Karpas-422 (cell line): ENCODE data around the gene DGAT2. TPM values are rescaled to one million over a fixed set of nuclear protein-coding genes. Genes with fewer than 3 reads are reported as not detected.
A peak's percentile ranks its signal among the peaks of the same experiment; 100 is the strongest.

Source experiments
- DNase-seq: peaks from one replicate; pipeline ENCODE4 v3.0.0-alpha.2; 2015
- H2AFZ ChIP-seq: fragments of 200-600 bp; sonication (generic); 2 replicates; pipeline ENCODE4 v1.6.1; 2014; ENCODE audit warnings: antibody characterized with exemption, low read length, mixed read lengths
- H3K27ac ChIP-seq: fragments of 200-600 bp; sonication (generic); 2 replicates; pipeline ENCODE4 v1.5.1; 2014; ENCODE audit warnings: mild to moderate bottlenecking, low read length, moderate library complexity
- H3K27me3 ChIP-seq: fragments of 200-600 bp; sonication (generic); 2 replicates; pipeline ENCODE4 v1.6.1; 2014; ENCODE audit warnings: low read length, mixed read lengths
- H3K36me3 ChIP-seq: fragments of 200-600 bp; sonication (generic); 2 replicates; pipeline ENCODE4 v1.6.1; 2014; ENCODE audit warnings: low read length, mixed read lengths; ENCODE audit not compliant: insufficient read depth
- H3K4me1 ChIP-seq: fragments of 200-600 bp; sonication (generic); 2 replicates; pipeline ENCODE4 v1.6.1; 2014; ENCODE audit warnings: mild to moderate bottlenecking, low read length, mixed read lengths
- H3K4me2 ChIP-seq: fragments of 200-600 bp; sonication (generic); 2 replicates; pipeline ENCODE4 v1.6.1; 2014; ENCODE audit warnings: low read length, low read depth, mild to moderate bottlenecking; ENCODE audit not compliant: poor library complexity, severe bottlenecking
- H3K4me3 ChIP-seq: fragments of 200-600 bp; sonication (generic); 2 replicates; pipeline ENCODE4 v1.5.1; 2014; ENCODE audit warnings: mild to moderate bottlenecking, antibody characterized with exemption, low read length, mixed read lengths
- H3K79me2 ChIP-seq: fragments of 200-600 bp; sonication (generic); 2 replicates; pipeline ENCODE4 v1.6.1; 2014; ENCODE audit warnings: mild to moderate bottlenecking, low read length, mixed read lengths
- H3K9ac ChIP-seq: fragments of 200-600 bp; sonication (generic); 2 replicates; pipeline ENCODE4 v1.6.0; 2014; ENCODE audit warnings: low read length
- H3K9me2 ChIP-seq: fragments of 200-600 bp; sonication (generic), shearing (Covaris generic); replicated peaks from 2 replicates; pipeline ENCODE4 v1.6.0; 2014; ENCODE audit warnings: mild to moderate bottlenecking, low read length, moderate library complexity; ENCODE audit not compliant: insufficient read depth
- H3K9me3 ChIP-seq: fragments of 300-700, 200-600 bp; sonication (generic); 2 replicates; pipeline ENCODE4 v1.6.1; 2014; ENCODE audit warnings: low read length, mixed read lengths
- H4K20me1 ChIP-seq: fragments of 200-600 bp; sonication (generic); 2 replicates; pipeline ENCODE4 v1.6.1; 2014; ENCODE audit warnings: mild to moderate bottlenecking, antibody characterized with exemption, low read length, low read depth; ENCODE audit not compliant: insufficient read depth
- total RNA-seq: library from RNA; depleted of rRNA; stranded (reverse); fragments of >200 nt; shearing (Covaris generic); gene quantifications from 2 replicates; pipeline ENCODE4 v1.2.3, GENCODE V29; 2014; ENCODE audit warnings: low replicate concordance

DGAT2 gene
- total RNA-seq, 1 experiment from 2014 or later, result 1.9 TPM

GRCh38 chr11:75823946-75824345 lies 55.4 kb downstream of the DGAT2 start:
- Histone ChIP-seq H2AFZ (no peak overlapping the region), H3K9me3 (no peaks in the 10 kb centered on the region), H3K79me2 (peaks cover 94% of the 10 kb centered on the region), H4K20me1 (peaks cover 1% of the 10 kb centered on the region; the same call in 1 of the 2 replicates), H3K9ac (peak overlapping the region; percentile 61), H3K27me3 (no peaks in the 10 kb centered on the region), H3K4me3 (peak overlapping the region; percentile 58), H3K4me1 (peaks cover 62% of the 10 kb centered on the region), H3K4me2 (peak overlapping the region; percentile 98), H3K27ac (peak overlapping the region; percentile 100), H3K36me3 (peaks cover 17% of the 10 kb centered on the region; the same call in 1 of the 2 replicates), H3K9me2 (no peaks in the 10 kb centered on the region)
- DNase-seq, result peak; percentile 60

GRCh38 chr11:75826461-75827230 lies 58.1 kb downstream of the DGAT2 start:
- Histone ChIP-seq H3K27ac (peak overlapping the region; percentile 60), H3K4me2 (no peak overlapping the region), H2AFZ (no peak overlapping the region), H3K9me2 (no peaks in the 10 kb centered on the region), H3K9ac (no peak overlapping the region), H3K4me1 (peaks cover 52% of the 10 kb centered on the region), H3K27me3 (no peaks in the 10 kb centered on the region), H3K4me3 (no peak overlapping the region), H4K20me1 (peaks cover 8% of the 10 kb centered on the region), H3K36me3 (peaks cover 35% of the 10 kb centered on the region; the same call in 1 of the 2 replicates), H3K79me2 (peaks cover 94% of the 10 kb centered on the region), H3K9me3 (no peaks in the 10 kb centered on the region)
- no peak for DNase-seq

DNA sequence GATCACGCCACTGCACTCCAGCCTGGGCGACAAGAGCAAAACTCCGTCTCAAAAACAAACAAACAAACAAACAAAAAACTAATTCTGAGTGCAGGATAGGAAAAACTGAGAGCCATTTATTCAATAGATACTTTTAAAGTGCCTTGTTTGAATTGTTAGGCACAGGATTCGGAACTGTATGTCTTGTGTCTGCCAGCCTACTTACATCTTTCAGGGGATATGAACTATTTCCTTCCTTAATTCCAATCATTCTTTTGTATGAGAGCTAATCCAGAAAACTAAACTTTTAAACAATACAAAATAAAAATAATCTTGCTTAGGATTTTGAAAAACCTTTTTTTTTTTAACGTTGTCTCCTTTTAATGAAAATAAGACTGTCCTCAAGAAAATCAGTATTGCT lies 59.0 kb downstream of the DGAT2 start:
- 0 out of 2 replicates have a peak overlapping the region, but pooled peaks have one; percentile 20 for H3K27ac ChIP-seq

GRCh38 chr11:75831915-75832502 lies 63.4 kb downstream of the DGAT2 start:
- no peaks in the 10 kb centered on the region for H3K9me2 ChIP-seq
- H3K27ac ChIP-seq, result peak overlapping the region; percentile 5; the same call in 1 of the 2 replicates
- no peaks in the 10 kb centered on the region for H3K9me3 ChIP-seq
- H3K79me2 ChIP-seq, result peaks cover 97% of the 10 kb centered on the region
- H3K4me1 ChIP-seq, result peaks cover 33% of the 10 kb centered on the region
- H3K9ac ChIP-seq, result no peak overlapping the region
- DNase-seq, result no peak
- H3K4me2 ChIP-seq, result no peak overlapping the region
- peaks cover 8% of the 10 kb centered on the region for H4K20me1 ChIP-seq
- no peak overlapping the region for H3K4me3 ChIP-seq
- H2AFZ ChIP-seq, result no peak overlapping the region
- no peaks in the 10 kb centered on the region for H3K27me3 ChIP-seq
- H3K36me3 ChIP-seq, result peaks cover 19% of the 10 kb centered on the region; the same call in 1 of the 2 replicates

More for the DNA sequence above, 59.0 kb downstream of the DGAT2 start:
- H3K9me3 ChIP-seq, result no peaks in the 10 kb centered on the region
- peaks cover 29% of the 10 kb centered on the region; the same call in 1 of the 2 replicates for H3K36me3 ChIP-seq
- no peak overlapping the region for H3K4me2 ChIP-seq
- H3K27me3 ChIP-seq, result no peaks in the 10 kb centered on the region
- H2AFZ ChIP-seq, result no peak overlapping the region
- H4K20me1 ChIP-seq, result peaks cover 8% of the 10 kb centered on the region
- H3K79me2 ChIP-seq, result peaks cover 94% of the 10 kb centered on the region
- H3K4me3 ChIP-seq, result no peak overlapping the region
- DNase-seq, result no peak
- no peak overlapping the region for H3K9ac ChIP-seq
- H3K9me2 ChIP-seq, result no peaks in the 10 kb centered on the region
- H3K4me1 ChIP-seq, result peaks cover 49% of the 10 kb centered on the region

DNA sequence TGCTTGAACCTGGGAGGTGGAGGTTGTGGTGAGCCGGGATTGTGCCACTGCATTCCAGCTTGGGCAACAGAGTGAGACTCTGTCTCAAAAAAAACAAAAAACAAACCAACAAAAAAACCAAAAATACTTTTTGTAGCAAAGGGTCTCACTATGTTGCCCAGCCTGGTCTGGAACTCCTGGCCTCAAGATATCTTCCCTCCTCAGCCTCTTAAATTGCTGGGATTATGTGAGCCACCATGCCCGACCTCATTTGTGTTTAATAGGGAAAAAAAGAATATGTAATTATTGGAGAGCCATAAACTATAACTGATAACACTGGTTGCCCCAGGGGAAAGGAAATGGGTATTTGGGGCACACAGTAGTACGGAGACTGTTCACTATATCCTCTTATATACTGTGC lies 66.2 kb downstream of the DGAT2 start:
- H3K4me1 ChIP-seq, result peaks cover 36% of the 10 kb centered on the region
- no peak overlapping the region for H3K4me2 ChIP-seq

GRCh38 chr11:75836417-75836816 lies 67.8 kb downstream of the DGAT2 start:
- peak overlapping the region; percentile 36 for H3K4me2 ChIP-seq
- no peaks in the 10 kb centered on the region for H4K20me1 ChIP-seq
- no peaks in the 10 kb centered on the region for H3K27me3 ChIP-seq
- DNase-seq, result no peak
- H3K79me2 ChIP-seq, result peaks cover 99% of the 10 kb centered on the region
- peak overlapping the region; percentile 40; the same call in 1 of the 2 replicates for H3K9ac ChIP-seq
- H3K4me3 ChIP-seq, result no peak overlapping the region
- peaks cover 13% of the 10 kb centered on the region; the same call in 1 of the 2 replicates for H3K36me3 ChIP-seq
- H3K9me3 ChIP-seq, result no peaks in the 10 kb centered on the region
- peak overlapping the region; percentile 52 for H3K27ac ChIP-seq
- H2AFZ ChIP-seq, result no peak overlapping the region
- H3K4me1 ChIP-seq, result peaks cover 42% of the 10 kb centered on the region
- no peaks in the 10 kb centered on the region for H3K9me2 ChIP-seq

More for the DNA sequence above, 66.2 kb downstream of the DGAT2 start:
- H3K27me3 ChIP-seq, result no peaks in the 10 kb centered on the region
- H4K20me1 ChIP-seq, result no peaks in the 10 kb centered on the region; the same call in 1 of the 2 replicates
- H3K79me2 ChIP-seq, result peaks cover 99% of the 10 kb centered on the region
- no peaks in the 10 kb centered on the region for H3K9me2 ChIP-seq
- H3K27ac ChIP-seq, result peak overlapping the region; percentile 51
- H3K4me3 ChIP-seq, result no peak overlapping the region
- H3K9ac ChIP-seq, result no peak overlapping the region
- no peak overlapping the region for H2AFZ ChIP-seq
- no peaks in the 10 kb centered on the region for H3K9me3 ChIP-seq
- H3K36me3 ChIP-seq, result peaks cover 24% of the 10 kb centered on the region; the same call in 1 of the 2 replicates
- no peak for DNase-seq

DNA sequence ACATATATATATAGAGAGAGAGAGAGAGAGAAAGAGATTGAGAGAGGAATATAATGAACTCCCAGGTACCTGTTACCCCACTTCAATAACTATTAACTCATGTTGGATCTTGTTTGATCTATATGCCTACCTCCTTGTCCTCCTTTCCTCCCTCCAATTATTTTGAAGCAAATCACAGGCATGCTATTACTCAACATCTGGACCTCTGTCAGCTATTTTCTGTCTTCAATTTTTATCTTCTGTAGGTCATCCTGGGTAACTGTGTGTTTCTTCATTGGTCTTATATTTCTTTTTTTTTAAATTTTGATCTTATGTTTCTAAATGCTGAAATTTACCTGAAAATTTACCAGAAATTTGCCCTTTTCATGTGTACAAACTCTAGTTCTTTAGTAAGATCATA lies 71.3 kb downstream of the DGAT2 start:
- H3K9me3 ChIP-seq, result no peaks in the 10 kb centered on the region
- no peak overlapping the region for H3K27ac ChIP-seq
- no peak overlapping the region for H3K4me2 ChIP-seq
- H3K4me3 ChIP-seq, result no peak overlapping the region
- H2AFZ ChIP-seq, result no peak overlapping the region
- no peaks in the 10 kb centered on the region for H4K20me1 ChIP-seq
- H3K27me3 ChIP-seq, result no peaks in the 10 kb centered on the region
- H3K36me3 ChIP-seq, result peaks cover 13% of the 10 kb centered on the region
- H3K9me2 ChIP-seq, result no peaks in the 10 kb centered on the region
- no peak for DNase-seq
- no peak overlapping the region for H3K9ac ChIP-seq
- peaks cover 99% of the 10 kb centered on the region for H3K79me2 ChIP-seq
- peaks cover 33% of the 10 kb centered on the region for H3K4me1 ChIP-seq

DNA sequence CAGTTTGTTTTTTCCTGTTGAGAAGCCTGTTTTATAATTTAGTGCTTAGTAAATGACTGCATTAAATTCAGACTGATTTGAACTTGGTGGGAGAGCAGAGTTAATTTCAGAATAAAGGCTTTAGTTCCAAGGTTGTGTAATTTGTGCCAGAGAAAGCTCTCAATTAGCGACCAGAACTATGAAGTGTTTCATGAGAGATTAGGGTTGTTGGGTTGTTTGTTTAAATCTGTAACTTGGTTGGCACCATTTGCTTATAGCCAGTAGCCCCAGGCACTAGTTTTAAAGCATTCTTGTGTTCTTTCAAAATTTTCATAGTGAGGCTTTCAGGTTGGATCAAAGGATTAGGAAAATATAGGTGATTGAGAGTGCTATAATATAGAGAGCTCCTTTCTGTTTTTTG lies 71.9 kb downstream of the DGAT2 start:
- Histone ChIP-seq H3K4me1 (peaks cover 27% of the 10 kb centered on the region), H3K27ac (no peak overlapping the region), H3K4me3 (no peak overlapping the region), H3K4me2 (no peak overlapping the region), H2AFZ (no peak overlapping the region), H3K79me2 (peaks cover 100% of the 10 kb centered on the region), H3K27me3 (no peaks in the 10 kb centered on the region), H3K9me2 (no peaks in the 10 kb centered on the region), H3K9me3 (no peaks in the 10 kb centered on the region), H3K36me3 (peaks cover 20% of the 10 kb centered on the region), H4K20me1 (no peaks in the 10 kb centered on the region; the same call in 1 of the 2 replicates), H3K9ac (no peak overlapping the region)
- no peak for DNase-seq
